ENCODE measurements around the gene GRIK4.
A peak's percentile ranks its signal among the peaks of the same experiment; 100 is the strongest.
"Not testable (repeated sequence)": the region's sequence is repeated elsewhere in the genome, so short reads cannot be mapped to it uniquely, and the experiment has no call there.

Gene GRIK4

GRCh38 chr11:120752668-120753067, 241.1 kb downstream of the GRIK4 start:
- no peak for TF ChIP-seq CTCF (IDR thresholded peaks at IDR 0.05; ENCODE audit: insufficient read depth, low read depth, low read length, missing control alignments)
- H3K4me3 ChIP-seq (ENCODE audit: low read depth, low read length) = no peak overlapping the region
- no peak for DNase-seq (ENCODE audit: low read depth)

DNA sequence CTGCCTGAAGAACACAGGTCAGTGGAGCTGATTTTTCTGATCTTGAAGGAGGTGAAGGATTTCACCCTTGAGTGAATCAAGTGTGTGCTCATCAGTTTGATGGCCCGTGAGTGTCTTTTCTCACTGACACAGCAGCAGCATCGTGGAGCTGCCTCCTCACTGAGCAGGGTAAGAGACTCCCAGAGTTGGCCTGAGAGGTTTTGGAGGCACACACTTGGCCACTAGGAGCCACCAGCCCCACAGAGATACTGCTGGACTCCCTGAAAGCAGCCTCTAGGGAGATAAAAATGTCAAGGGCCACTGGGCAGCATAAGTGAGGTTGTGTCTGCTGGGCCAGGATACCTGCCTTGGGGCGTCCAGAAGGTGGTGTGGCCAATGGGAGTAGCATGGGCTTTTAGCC, 245.4 kb downstream of the GRIK4 start:
- TF ChIP-seq CTCF (IDR thresholded peaks at IDR 0.05; ENCODE audit: insufficient read depth, low read depth, low read length, missing control alignments) = peak; percentile 16
- DNase-seq (ENCODE audit: low read depth) = peak; percentile 23
- H3K4me3 ChIP-seq (ENCODE audit: low read depth, low read length) = no peak overlapping the region

GRCh38 chr11:120759046-120759445, 247.5 kb downstream of the GRIK4 start:
- H3K4me3 ChIP-seq (ENCODE audit: low read depth, low read length) = no peak overlapping the region
- TF ChIP-seq CTCF (IDR thresholded peaks at IDR 0.05; ENCODE audit: insufficient read depth, low read depth, low read length, missing control alignments) = no peak
- DNase-seq (ENCODE audit: low read depth) = no peak

DNA sequence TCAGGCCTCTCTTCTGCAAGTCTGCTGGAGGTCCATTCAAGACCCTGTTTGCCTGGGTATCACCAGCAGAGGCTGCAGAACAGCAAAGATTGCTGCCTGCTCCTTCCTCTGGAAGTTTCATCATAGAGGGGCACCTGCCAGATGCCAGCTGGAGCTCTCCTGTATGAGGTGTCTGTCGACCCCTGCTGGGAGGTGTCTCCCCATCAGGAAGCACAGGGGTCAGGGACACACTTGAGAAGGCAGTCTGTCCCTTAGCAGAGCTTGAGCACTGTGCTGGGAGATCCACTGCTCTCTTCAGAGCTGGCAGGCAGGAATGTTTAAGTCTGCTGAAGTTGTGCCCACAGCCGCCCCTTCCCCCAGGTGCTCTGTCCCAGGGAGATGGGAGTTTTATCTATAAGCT, 254.2 kb downstream of the GRIK4 start:
- DNase-seq (ENCODE audit: low read depth); H3K4me3 ChIP-seq (ENCODE audit: low read depth, low read length): not testable (repeated sequence)

- H3K4me3 ChIP-seq (ENCODE audit: low read depth, low read length) = no peak overlapping the region
- no peak for DNase-seq (ENCODE audit: low read depth)
- no peak for TF ChIP-seq CTCF (IDR thresholded peaks at IDR 0.05; ENCODE audit: insufficient read depth, low read depth, low read length, missing control alignments)
Measured at GRCh38 chr11:120766318-120766717, 254.8 kb downstream of the GRIK4 start.

DNA sequence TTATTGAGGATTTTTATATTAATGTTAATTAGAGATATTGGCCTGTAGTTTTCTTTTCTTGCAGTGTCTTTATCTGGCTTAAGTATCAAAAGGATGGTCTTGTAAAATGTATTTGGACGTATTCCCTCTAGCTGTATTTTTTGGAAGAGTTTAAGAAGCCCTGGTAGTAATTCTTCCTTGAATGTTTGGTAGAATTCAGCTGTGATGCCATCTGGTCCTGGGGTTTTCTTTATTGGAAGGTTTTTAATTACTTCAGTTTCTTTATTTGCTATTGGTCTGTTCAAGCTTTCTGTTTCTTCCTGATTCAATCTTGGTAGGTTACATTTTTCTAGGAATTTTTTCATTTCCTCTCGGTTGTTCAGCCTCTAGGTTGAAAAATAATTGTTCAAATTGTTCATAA, 257.4 kb downstream of the GRIK4 start:
- TF ChIP-seq CTCF (IDR thresholded peaks at IDR 0.05; ENCODE audit: insufficient read depth, low read depth, low read length, missing control alignments) = no peak
- H3K4me3 ChIP-seq (ENCODE audit: low read depth, low read length) = no peak overlapping the region
- no peak for DNase-seq (ENCODE audit: low read depth)

- H3K4me3 ChIP-seq (ENCODE audit: low read depth, low read length) = no peak overlapping the region
- no peak for DNase-seq (ENCODE audit: low read depth)
- TF ChIP-seq CTCF (IDR thresholded peaks at IDR 0.05; ENCODE audit: insufficient read depth, low read depth, low read length, missing control alignments) = no peak
Measured at GRCh38 chr11:120769906-120770305, 258.4 kb downstream of the GRIK4 start.

Measured in GM12865 (cell line).